Measurements from ENCODE around the gene FNDC3A.
A peak's percentile ranks its signal among the peaks of the same experiment; 100 is the strongest.
"Not testable (repeated sequence)": the region's sequence is repeated elsewhere in the genome, so short reads cannot be mapped to it uniquely, and the experiment has no call there.

Gene FNDC3A

DNA sequence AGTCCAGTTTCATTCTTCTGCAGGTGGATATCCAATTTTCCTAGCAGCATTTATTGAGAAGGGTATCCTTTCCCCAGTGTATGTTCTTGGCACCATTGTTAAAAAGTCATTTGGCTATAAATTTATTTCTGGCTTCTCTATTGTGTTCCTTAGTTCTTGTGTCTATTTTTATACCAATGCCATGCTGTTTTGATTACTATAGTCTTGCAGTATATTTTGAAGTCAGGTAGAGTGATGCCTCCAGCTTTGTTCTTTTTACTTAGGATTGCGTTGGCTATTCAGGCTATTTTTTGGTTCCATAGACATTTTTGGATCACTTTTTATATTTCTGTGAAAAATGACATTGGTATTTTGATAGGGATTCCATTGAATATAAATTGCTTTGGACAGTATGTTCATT is 172.7 kb downstream of the FNDC3A start:
- no peak for DNase-seq (ENCODE audit: low spot score)

- DNase-seq (ENCODE audit: low spot score): not testable (repeated sequence)
Observed at GRCh38 chr13:49157955-49158584, 182.4 kb downstream of the FNDC3A start.

DNA sequence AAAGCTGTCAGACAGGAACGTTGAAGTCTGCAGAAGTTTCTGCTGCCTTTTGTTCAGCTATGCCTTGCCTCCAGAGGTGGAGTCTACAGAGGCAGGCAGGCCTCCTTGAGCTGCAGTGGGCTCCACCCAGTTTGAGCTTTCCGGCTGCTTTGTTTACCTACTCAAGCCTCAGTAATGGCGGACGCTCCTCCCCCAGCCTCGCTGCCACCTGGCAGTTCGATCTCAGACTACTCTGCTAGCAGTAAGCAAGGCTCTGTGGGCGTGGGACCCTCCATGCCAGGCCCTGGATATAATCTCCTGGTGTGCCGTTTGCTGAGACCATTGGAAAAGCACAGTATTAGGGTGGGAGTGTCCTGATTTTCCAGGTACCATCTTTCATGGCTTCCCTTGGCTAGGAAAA is 187.4 kb downstream of the FNDC3A start:
- not testable (repeated sequence) for DNase-seq (ENCODE audit: low spot score)

DNA sequence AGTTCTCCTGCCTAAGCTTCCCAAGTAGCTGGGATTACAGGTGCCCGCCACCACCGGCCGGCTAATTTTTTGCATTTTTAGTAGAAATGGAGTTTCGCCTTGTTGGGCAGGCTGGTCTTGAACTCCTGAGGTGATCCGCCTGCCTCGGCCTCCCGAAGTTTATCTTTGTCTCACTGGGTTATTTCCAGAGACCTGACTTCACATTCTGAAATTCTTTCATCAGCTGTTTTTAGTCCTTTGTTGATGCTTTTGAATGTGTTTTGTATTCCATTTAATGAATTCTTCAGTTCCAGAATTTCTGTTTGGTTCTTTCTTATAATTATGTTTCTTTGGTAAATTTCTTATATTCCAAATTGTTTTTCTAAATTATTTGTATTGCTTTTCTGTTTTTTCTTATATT is 189.0 kb downstream of the FNDC3A start:
- no peak for DNase-seq (ENCODE audit: low spot score)

DNA sequence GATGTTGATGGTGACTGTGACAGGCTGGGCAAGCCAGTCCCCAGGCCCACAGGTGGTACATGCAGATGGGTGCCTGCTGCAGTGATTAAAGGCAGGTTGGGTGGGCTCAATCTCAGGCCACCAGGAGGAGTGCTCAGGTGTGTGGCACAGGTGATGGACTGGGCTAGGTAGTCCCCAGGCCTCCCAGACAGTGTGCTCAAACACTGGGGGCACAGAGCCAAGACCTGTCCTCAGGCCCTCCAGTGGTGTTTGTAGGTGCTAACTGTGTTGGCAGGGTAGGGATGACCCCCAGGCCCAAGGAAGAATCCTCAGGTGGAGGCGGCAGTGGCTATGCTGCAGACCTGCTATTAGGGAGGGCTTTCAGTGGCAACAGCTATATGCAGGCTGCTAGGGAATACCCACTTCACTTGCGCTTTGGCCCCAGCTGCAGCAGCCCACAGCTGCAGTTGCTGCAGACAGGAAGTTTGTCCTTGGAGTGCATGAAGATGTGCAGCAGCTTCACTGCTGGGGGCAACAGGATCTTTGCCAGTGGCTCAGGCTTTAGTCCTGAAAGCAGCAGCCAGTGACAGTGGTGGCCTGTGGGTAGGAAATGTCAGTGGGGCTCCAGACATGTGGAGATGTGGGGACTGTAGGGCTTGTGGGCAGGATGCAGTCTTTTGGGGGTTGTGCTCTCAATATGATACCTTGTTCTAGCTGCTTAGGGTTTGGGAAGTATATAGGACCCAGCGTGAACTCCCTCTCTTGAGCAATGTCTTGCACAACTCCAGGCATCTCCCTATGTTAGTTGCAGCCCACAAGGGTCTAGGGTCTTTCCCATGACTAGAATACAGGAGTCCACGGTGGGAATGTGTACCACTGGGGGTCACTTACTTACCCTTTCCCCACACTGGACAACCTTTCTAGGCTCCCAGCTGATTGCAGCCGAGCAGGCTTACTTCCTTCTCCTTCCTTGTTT is 190.4 kb downstream of the FNDC3A start:
- no peak for DNase-seq (ENCODE audit: low spot score)

- DNase-seq (ENCODE audit: low spot score): no peak
Observed at GRCh38 chr13:49171359-49171758, 195.6 kb downstream of the FNDC3A start.

DNA sequence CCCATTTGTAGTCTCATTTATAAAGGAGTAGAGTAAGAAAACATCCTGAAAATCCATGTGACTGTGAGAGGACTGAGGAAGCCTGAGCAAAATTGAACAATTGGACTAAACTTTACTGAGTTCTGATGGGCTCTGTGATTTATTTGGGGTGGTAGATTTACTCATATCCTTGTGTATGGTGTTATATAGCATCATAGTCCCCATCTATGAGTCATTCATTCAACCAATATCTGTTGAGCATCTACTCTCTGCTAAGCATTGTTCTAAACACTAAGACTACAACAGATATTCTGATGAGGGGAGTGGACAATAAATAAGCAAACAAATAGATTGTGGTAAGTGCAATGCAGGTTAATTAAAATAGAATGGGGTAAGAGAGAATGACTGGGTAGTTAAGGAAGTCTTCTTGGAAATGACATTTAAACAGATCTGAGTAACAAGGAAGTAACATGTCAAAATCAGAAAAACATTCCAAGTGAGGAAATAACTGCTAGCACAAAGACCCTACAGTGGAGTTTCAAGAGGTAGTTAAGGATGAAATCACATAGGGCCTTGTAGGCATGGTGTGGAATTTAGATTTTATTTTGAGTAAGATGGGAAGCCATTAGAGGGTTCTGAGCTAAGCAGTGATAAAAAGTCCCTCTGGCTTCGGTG is 208.1 kb downstream of the FNDC3A start:
- DNase-seq (ENCODE audit: low spot score): no peak

DNA sequence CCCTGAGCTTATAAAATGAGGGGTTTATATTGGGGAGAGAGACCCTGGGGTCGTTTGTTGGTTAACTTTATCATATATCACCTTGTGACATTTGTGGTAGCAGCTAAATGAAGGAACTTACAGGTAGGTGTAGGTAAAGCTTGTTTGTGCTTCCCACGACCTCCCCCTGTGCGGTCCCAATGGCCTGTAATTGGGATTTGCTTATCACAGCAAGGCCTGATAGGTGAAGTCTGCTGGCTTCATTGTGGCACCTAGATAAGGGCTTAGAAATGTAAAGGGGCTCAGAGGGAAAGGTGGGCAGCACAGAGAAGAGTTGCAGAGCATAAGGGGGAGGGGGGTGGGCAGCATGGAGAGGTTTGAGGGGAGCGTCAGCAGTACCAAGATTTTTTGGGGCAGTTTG is 208.9 kb downstream of the FNDC3A start:
- no peak for DNase-seq (ENCODE audit: low spot score)

GRCh38 chr13:49185264-49185663 is 209.6 kb downstream of the FNDC3A start:
- DNase-seq (ENCODE audit: low spot score): no peak

DNA sequence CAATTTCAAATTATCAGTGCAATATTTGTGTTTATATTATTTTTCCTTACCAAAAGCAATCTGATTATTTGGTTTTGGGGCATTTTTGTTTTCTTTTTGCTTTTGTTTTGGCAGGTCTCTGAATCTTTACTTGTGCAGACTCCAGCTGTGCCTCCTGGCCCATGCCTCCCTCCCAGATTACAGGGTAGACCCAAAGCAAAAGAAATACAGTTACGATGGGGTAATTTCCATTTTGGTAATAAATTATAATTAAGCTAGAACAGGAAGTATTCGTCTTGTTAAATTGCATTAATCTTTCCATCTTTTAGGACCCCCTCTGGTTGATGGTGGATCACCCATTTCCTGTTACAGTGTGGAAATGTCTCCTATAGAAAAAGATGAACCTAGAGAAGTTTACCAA is 215.2 kb downstream of the FNDC3A start:
- no peak for DNase-seq (ENCODE audit: low spot score)

DNA sequence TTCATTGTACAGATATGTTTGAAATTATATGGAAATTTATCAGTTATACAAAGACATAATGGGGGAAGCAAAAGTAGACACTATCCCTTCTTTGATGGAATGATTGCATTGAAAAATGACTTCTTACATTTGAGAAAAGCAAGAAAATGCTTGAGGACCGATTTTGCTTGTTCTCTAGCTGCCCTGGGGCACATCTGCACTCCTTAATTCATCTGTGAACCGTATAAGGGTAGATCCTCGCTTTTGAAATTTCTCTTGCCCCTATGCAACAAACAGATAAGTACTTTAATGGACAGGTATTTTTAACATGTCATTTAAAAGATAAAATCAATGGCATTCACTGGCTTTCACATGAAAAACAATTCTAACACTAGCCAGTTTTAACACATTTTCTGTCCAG is 230.9 kb downstream of the FNDC3A start:
- DNase-seq (ENCODE audit: low spot score): no peak

DNA sequence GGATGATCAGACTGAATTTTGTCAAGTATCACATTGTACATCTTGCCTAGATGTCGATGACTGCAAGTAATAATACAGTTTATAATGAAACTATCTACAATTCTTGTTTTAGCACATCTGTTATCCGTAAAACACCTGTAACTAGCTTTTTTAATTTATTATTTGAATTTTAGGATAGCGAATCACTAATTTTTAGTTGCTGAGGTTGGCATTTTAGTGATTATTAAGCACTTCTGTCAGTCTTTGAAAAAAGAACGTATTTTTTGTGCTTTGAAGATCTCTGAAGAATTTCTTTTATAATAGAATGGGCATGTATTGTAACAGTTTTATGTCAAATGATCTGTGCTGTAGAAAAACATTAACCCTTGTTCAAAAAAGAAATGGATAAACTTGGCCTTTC is 232.9 kb downstream of the FNDC3A start:
- DNase-seq (ENCODE audit: low spot score): no peak

DNA sequence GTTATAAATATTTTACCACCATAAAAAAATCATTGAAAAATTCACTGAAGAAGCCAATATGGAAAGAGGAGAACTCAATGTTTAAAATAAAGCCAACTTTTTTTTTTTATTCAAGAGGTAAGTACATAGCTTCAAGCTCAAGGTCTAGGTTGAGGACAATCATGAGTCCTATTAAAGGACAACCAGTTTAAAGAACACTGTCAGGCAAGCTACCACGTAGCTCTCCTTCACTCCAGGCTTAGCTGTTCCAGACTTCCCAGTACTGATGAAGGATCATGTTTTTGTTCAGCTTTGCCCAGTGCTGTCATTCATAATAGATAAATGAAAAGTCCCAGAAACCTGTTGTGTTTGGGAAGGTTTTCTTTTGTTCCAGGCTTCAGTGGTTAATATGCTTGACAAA is 234.4 kb downstream of the FNDC3A start:
- DNase-seq (ENCODE audit: low spot score): no peak

- DNase-seq (ENCODE audit: low spot score): no peak
Observed at GRCh38 chr13:49210669-49211068, 235.0 kb downstream of the FNDC3A start.

- no peak for DNase-seq (ENCODE audit: low spot score)
Observed at GRCh38 chr13:49213539-49213938, 237.8 kb downstream of the FNDC3A start.

DNA sequence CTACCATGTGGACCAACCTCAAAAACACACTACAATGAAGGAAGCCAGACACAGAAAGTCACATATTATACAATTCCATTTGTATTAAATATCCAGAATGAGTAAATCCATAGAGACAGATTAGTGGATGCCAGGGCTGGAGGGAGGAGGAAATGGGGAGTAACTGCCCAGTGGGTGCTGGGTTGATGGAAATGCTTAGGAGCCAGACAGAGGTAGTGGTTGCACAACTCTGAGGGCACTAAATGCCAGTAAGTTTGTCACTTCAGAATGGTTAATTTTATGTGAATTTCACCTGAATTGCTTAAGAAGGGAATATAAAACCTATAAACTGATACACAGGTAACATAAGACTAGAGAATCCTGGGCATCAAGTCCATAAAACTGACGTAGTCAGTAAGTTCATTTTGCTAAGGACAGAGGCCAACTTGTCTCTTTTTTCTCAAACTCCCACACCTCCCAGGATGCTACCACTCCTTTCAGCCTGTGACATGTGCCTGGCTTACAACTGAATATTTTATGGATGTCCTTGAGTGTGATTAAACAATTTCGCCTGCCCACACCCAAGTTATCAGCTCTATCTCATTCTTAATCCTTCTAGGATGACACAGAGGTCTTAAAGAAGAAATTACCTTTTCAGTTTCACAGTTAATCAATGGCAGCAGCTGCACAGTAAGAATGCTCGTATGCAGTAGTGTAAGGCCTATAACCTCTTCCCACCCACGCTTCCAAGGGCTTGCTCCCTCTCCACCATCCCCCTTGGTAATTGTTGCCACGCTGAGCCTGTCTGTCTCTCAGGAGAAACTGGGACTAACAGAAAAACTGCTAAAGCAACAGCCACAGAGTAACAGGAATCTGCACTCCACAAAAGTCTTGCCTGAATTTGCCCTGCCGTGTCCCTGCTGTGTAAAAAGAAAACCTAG is 238.5 kb downstream of the FNDC3A start:
- DNase-seq (ENCODE audit: low spot score): no peak

- no peak for DNase-seq (ENCODE audit: low spot score)
Observed at GRCh38 chr13:49214917-49215376, 239.2 kb downstream of the FNDC3A start.

DNA sequence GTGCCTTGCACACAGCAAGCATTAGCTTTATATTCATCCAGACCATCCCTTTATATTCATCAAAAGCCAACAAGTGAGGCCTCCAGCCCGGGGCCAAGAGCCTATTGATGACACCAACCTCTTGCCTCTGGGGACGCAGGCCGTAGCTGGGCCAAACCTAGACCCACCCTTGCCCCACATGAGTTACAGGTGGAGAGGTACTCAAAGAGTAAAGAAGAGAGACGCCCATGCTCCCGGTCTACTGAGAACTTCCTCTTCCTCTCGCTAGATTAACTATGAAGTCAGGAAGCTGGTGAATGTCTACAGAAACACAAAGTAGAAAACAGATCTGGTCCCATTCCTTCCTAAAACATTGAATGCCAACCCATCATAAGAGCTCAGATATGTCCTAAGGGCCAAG is 240.6 kb downstream of the FNDC3A start:
- no peak for DNase-seq (ENCODE audit: low spot score)

- no peak for DNase-seq (ENCODE audit: low spot score)
Observed at GRCh38 chr13:49217962-49218492, 242.3 kb downstream of the FNDC3A start.

- DNase-seq (ENCODE audit: low spot score): peak; percentile 83
Observed at GRCh38 chr13:49218493-49219051, 242.9 kb downstream of the FNDC3A start.

GRCh38 chr13:49219647-49220035 is 243.9 kb downstream of the FNDC3A start:
- no peak for DNase-seq (ENCODE audit: low spot score)

All from ecto neural progenitor cell (in vitro differentiated cells).